Ovary (tissue), 3 donors: ENCODE measurements around the gene ACACB.

Source experiments
- CTCF ChIP-seq, 3 donors: fragments of 450-650 bp in 2 of 3; fragments of 200-600 bp in 1 of 3; IDR thresholded peaks; one replicate each; pipeline versions ENCODE4 v1.5.1 to v1.8.0; 2016 to 2022; ENCODE audit warnings: antibody characterized with exemption in 3 of 3, mild to moderate bottlenecking in 1 of 3
- EP300 ChIP-seq: sonication (generic); formaldehyde crosslinking; IDR thresholded peaks from one replicate; pipeline ENCODE4 v1.6.1; 2017; ENCODE audit warnings: antibody characterized with exemption
- POLR2A ChIP-seq: fragments of 450-650 bp; IDR thresholded peaks from one replicate; pipeline ENCODE4 v1.6.1; 2017; ENCODE audit warnings: antibody characterized with exemption, mild to moderate bottlenecking, moderate library complexity
- donor health status: DM: no; HTN: no; CAD: no.

GRCh38 chr12:109162551-109162950 lies 46.2 kb downstream of the ACACB start:
- no peak for TF ChIP-seq CTCF (IDR thresholded peaks at IDR 0.05)
- no peak for TF ChIP-seq EP300
- no peak for TF ChIP-seq POLR2A
